ENCODE results near the gene FGR. TPM values are rescaled to one million over a fixed set of nuclear protein-coding genes. Genes with fewer than 3 reads are reported as not detected.

FGR gene
- 0.05 to 0.08 TPM in 2 of 5 replicates, not detected in the others for total RNA-seq (2022; extraction: Qiagen RNA extraction; ENCODE audit: low read depth)

DNA sequence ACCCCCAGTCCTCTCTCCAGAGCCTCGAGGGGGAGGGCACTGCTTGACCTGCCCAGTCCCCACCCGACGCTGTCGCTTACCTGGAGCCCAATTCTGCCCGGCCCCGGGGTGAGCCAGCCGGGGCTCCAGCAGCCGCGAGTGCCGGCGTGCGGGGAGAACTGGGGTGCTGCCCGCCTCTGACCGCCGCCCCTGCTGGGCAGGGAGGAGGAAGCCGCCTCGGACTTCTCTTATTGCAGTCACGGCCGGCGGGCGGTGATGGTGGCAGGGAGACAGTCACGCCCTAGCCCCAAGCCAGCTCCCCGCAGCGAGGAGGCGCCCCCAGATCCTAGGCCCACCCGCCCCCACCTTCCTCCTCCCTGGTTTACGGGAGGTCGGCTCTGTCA, at the start of gene FGR:
Gene FGR, minus strand, starts transcription at position 201 of the 383 bp plus-strand sequence. CDS start 11,269 bp downstream, outside the sequence.

DNA sequence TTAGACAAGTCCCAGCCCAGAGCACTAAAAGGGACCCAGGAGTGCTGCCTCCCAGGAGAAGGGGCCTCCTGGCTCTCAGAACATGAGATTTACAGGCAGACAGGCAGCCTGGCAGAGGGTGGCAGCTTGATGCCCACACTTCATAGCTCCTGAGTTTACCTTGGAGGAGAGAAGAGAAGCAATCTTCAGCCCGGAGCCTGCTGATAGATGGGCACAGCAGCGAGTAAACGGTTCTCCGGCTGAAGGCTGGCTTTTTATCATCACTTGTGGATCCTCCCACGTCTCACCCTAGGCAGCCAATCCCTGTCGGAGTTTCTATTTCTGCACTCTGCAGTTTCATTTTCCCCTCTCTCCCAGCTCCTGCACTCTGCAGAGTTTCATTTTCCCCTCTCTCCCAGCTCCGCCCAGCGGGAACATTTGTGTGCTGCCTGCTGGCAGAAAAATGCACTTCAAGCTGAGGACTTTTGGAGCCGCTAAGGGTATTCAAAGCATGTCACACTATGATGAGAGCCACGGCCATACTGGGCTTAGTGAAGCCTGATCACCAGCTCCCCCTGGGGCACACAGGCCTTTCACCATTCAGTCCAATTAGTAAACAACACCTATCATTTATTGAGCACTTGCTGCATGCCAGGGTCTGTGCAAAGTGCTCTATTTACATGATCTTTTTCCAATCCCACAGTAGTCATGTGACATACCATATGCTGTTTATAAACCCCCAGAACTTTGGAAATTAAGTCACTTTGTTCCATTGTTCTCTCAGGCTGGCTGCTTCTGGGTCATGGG, 37.2 kb upstream of the FGR start, which contains the start of gene IFI6:
Gene IFI6, minus strand, starts transcription at position 229 of the 786 bp plus-strand sequence. CDS start 2,878 bp downstream, outside the sequence.

DNA sequence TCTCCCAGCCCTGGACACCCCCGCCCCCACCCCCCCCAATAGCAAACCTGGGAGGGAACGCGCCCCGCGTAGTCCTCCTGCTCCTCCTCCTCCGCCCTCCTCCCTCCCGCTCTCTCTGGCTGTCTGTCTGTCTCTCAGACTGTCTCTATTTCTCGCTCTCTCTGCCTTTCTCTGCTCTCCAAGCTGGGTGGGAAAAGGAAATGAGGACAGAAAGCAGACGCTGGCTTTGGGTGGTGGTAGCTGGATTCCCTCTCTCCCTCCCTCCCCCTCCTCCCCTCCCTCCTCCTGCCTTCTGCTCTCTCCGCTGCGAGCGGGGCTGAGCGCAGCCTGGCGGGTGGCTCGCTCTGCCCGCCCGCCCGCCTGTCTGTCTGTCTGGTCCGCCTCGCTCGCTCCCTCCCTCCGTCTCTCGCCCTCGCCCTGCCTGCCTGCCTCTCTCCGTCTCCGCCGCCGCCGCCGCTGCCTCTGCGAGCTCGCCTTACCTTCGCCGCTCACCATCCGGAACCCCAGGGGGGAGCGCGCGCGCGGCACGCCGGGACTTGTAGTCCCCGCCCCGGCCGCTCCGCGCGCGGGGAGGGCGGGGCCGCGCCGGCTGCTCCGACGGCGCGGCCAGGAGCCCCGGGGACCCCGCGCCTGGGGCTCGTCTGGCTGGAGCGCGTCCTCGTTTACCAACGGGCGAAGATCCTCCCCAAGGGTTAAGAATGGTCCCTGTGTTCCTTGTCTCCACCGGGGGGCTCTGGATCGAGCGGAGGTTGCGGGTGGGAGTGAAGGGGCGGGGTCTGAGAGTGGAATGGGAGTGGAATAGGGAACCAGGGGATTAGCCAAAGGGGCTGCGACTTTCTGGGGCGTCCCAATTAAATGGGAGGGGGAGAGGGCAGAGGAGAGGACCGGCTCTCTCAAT, 31.1 kb downstream of the FGR start, which contains the start of gene AHDC1:
Gene AHDC1, minus strand, starts transcription at position 464 of the 898 bp plus-strand sequence. CDS start 52,029 bp downstream, outside the sequence.

Other genes starting within 250 kb of the FGR start
- gene GPR3, start 242.6 kb downstream of the FGR start, total RNA-seq (2022; extraction: Qiagen RNA extraction; ENCODE audit: low read depth), result 1.6 to 2.3 TPM (median 1.8 TPM) in 5 replicates
- gene WASF2, start 145.0 kb downstream of the FGR start, total RNA-seq (2022; extraction: Qiagen RNA extraction; ENCODE audit: low read depth), result 40.1 to 52.5 TPM (median 48.7 TPM) in 5 replicates
- 11.8 to 17.4 TPM (median 16.8 TPM) in 5 replicates for gene AHDC1, start 31.0 kb downstream of the FGR start, total RNA-seq (2022; extraction: Qiagen RNA extraction; ENCODE audit: low read depth)
- 10.4 to 15.9 TPM (median 12.8 TPM) in 5 replicates for gene IFI6, start 37.0 kb upstream of the FGR start, total RNA-seq (2022; extraction: Qiagen RNA extraction; ENCODE audit: low read depth)
- gene FAM76A, start 90.8 kb upstream of the FGR start, total RNA-seq (2022; extraction: Qiagen RNA extraction; ENCODE audit: low read depth), result 4.8 to 6.1 TPM (median 5.5 TPM) in 5 replicates
- 6.8 to 9.9 TPM (median 8.8 TPM) in 5 replicates for gene STX12, start 138.0 kb upstream of the FGR start, total RNA-seq (2022; extraction: Qiagen RNA extraction; ENCODE audit: low read depth)
- gene PPP1R8, start 195.6 kb upstream of the FGR start, total RNA-seq (2022; extraction: Qiagen RNA extraction; ENCODE audit: low read depth), result 36.7 to 44.4 TPM (median 41.1 TPM) in 5 replicates
- 0.51 to 1.8 TPM (median 0.94 TPM) in 5 replicates for gene THEMIS2, start 237.4 kb upstream of the FGR start, total RNA-seq (2022; extraction: Qiagen RNA extraction; ENCODE audit: low read depth)

Measured in A549 treated with CpdA at 1 μM for 4 hours (cell line).